ENCODE data around the gene ATXN1. TPM values are rescaled to one million over a fixed set of nuclear protein-coding genes. Genes with fewer than 3 reads are reported as not detected.

The ATXN1 gene
- total and polyA plus RNA-seq, 2 of the 8 experiments (the other 6 are each of a cell fraction or from before 2014, with no cell fraction given) = 1.6 to 4.0 TPM

- Histone ChIP-seq H2BK15ac (ENCODE audit: low read length) (no peak overlapping the region), H3K9ac (replicated peaks in 1 of 4; ENCODE audit: extremely low read depth in 1 of 4, low read depth in 3 of 4, low read length in 3 of 4) (no peak overlapping the region), H3K79me2 (ENCODE audit: control insufficient read depth in 1 of 2, insufficient read depth in 2 of 2, low read length in 2 of 2) (no peaks in the 10 kb centered on the region), H3K4me1 (replicated peaks in 1 of 4; ENCODE audit: control insufficient read depth in 3 of 4, insufficient read depth in 4 of 4, low read length in 3 of 4) (peaks cover 0 to 2% (median 0%) of the 10 kb centered on the region in 4 experiments; a peak in 1 of 7 replicates), H4K20me1 (replicated peaks in 1 of 2; ENCODE audit: control insufficient read depth in 1 of 2, insufficient read depth in 2 of 2, low read length in 2 of 2) (no peaks in the 10 kb centered on the region), H3K4me2 (ENCODE audit: insufficient read depth in 1 of 2, low read depth in 2 of 2, low read length in 2 of 2) (no peak overlapping the region), H3K27ac (ENCODE audit: low read depth, low read length) (no peak overlapping the region), H3K14ac (ENCODE audit: insufficient read length) (no peak overlapping the region), H3K4ac (replicated peaks; ENCODE audit: insufficient read length, low read depth, low read length) (no peak overlapping the region), H4K5ac (ENCODE audit: insufficient read length, low read depth, low read length) (no peak overlapping the region), H2AFZ (ENCODE audit: low read length) (no peak overlapping the region), H3K27me3 (replicated peaks in 1 of 4; ENCODE audit: control insufficient read depth in 3 of 4, extremely low read depth in 1 of 4, insufficient read depth in 3 of 4, low read length in 3 of 4) (no peaks in the 10 kb centered on the region), H2AK5ac (ENCODE audit: low read depth, low read length) (no peak overlapping the region), H3K23ac (ENCODE audit: insufficient read length) (no peak overlapping the region), H2BK12ac (ENCODE audit: low read depth, low read length) (no peak overlapping the region), H2BK5ac (ENCODE audit: low read depth, low read length) (no peak overlapping the region), H3K56ac (replicated peaks; ENCODE audit: insufficient read length, low read depth, low read length) (no peak overlapping the region), H3K36me3 (ENCODE audit: control insufficient read depth in 2 of 4, insufficient read depth in 4 of 4, low read length in 3 of 4) (no peaks in the 10 kb centered on the region), H4K91ac (replicated peaks; ENCODE audit: insufficient read length, low read length) (no peak overlapping the region), H2BK120ac (replicated peaks; ENCODE audit: low read depth, low read length) (no peak overlapping the region), H3K23me2 (ENCODE audit: low read depth, low read length) (no peaks in the 10 kb centered on the region), H3K9me3 (ENCODE audit: insufficient read depth in 2 of 2, low read depth in 1 of 2, low read length in 1 of 2) (no peaks in the 10 kb centered on the region), H4K8ac (ENCODE audit: extremely low read depth, insufficient read depth, low read length) (no peak overlapping the region), H3K18ac (ENCODE audit: extremely low read depth, low read length) (no peak overlapping the region), H3K4me3 (ENCODE audit: extremely low read depth in 1 of 4, insufficient read depth in 2 of 4, low read depth in 3 of 4, low read length in 4 of 4) (no peak overlapping the region), H2BK20ac (ENCODE audit: low read length) (no peak overlapping the region), H3K79me1 (ENCODE audit: low read depth, low read length) (no peaks in the 10 kb centered on the region)
- WGBS, 2 experiments (ENCODE audit: extremely low coverage in 1 of 2, insufficient coverage in 1 of 2, insufficient read length in 1 of 2, insufficient replicate concordance in 2 of 2, low coverage in 1 of 2, low lambda C conversion rate in 2 of 2, missing lambda C conversion rate in 1 of 2) = 90% methylated on average over 7 of the region's 7 CpGs; no CpG with 5 or more reads in 1 of the 2 experiments
- DNase-seq (ENCODE audit: low read depth in 1 of 2, low spot score in 2 of 2) = no peak
- no peak for FAIRE-seq
- ChIA-PET POLR2A (ENCODE audit: partially characterized antibody) (interaction anchor here (1.2 kb wide), 1 partner anchor 15 kb away, joined by 3 read pairs; no protein-coding TSS in a partner anchor), CTCF (ENCODE audit: partially characterized antibody) (interaction anchor here (1.0 to 1.3 kb wide), 2 partner anchors 11 to 215 kb away, joined by 3 to 6 read pairs; no protein-coding TSS in a partner anchor)
- no peak for TF ChIP-seq POLR2A (IDR thresholded peaks at IDR 0.05; ENCODE audit: control extremely low read depth in 1 of 2, low read depth in 2 of 2, low read length in 2 of 2)
- TF ChIP-seq KDM1A (IDR thresholded peaks at IDR 0.05; ENCODE audit: borderline replicate concordance, low read length) = no peak
- no peak for TF ChIP-seq TBP (IDR thresholded peaks at IDR 0.05; ENCODE audit: low read depth, low read length)
- no peak for TF ChIP-seq ASH2L (IDR thresholded peaks at IDR 0.05; ENCODE audit: low read length)
- no peak for TF ChIP-seq POU5F1 (IDR thresholded peaks at IDR 0.05; ENCODE audit: low read depth, low read length)
- no peak for TF ChIP-seq CEBPB (IDR thresholded peaks at IDR 0.05; ENCODE audit: low read depth, low read length)
- no peak for TF ChIP-seq ZNF274 (IDR thresholded peaks at IDR 0.05; ENCODE audit: borderline replicate concordance, extremely low read depth, low read length)
- TF ChIP-seq MAFK (IDR thresholded peaks at IDR 0.05; ENCODE audit: low read depth, low read length) = no peak
- no peak for TF ChIP-seq RBBP5 (IDR thresholded peaks at IDR 0.05; ENCODE audit: borderline replicate concordance, low read depth, low read length)
- no peak for TF ChIP-seq CHD2 (IDR thresholded peaks at IDR 0.05; ENCODE audit: low read length)
- no peak for TF ChIP-seq NANOG (IDR thresholded peaks at IDR 0.05; ENCODE audit: insufficient read depth, low read depth, low read length, poor library complexity, severe bottlenecking)
- TF ChIP-seq SP1 (IDR thresholded peaks at IDR 0.05; ENCODE audit: low read depth, low read length) = no peak
- TF ChIP-seq RFX5 (IDR thresholded peaks at IDR 0.05; ENCODE audit: borderline replicate concordance, low read depth, low read length) = no peak
- TF ChIP-seq RXRA (IDR thresholded peaks at IDR 0.05; ENCODE audit: insufficient read depth, low read depth, low read length) = no peak
Measured at GRCh38 chr6:16729183-16729691, 32.0 kb downstream of the ATXN1 start.
